GM12878 (cell line): ENCODE measurements around the gene NUBPL. TPM values are rescaled to one million over a fixed set of nuclear protein-coding genes. Genes with fewer than 3 reads are reported as not detected.

ENCODE experiments used
- ATAC-seq: fragments of 200-7000 bp; cut with Tn5 transposase; 3 replicates; pipeline ENCODE4 v1.9.1; 2020; ENCODE audit warnings: mild to moderate bottlenecking, moderate library complexity
- BruUV-seq: library from RNA; stranded (reverse); fragments of 400-500 nt; replicated peaks from 2 replicates; lab custom pipeline; 2021; lab: Mats Ljungman, UMichigan
- CTCF ChIA-PET: fragments of 300-600 bp; sonication (Branson Sonifier 250); formaldehyde crosslinking; extraction: SDS; loops from one replicate; lab custom pipeline; 2021; ENCODE audit warnings: inconsistent platforms; lab: Yijun Ruan, JAX
- POLR2A ChIA-PET: fragments of 350-600 bp; formaldehyde crosslinking; extraction: SDS; loops from one replicate; lab custom pipeline; 2021; ENCODE audit warnings: inconsistent platforms; lab: Charles Lee
- RAD21 ChIA-PET: fragments of 300-600 bp; sonication (Branson Sonifier 250); formaldehyde crosslinking; loops from one replicate; lab custom pipeline; 2023; ENCODE audit warnings: antibody characterized with exemption; ENCODE audit not compliant: unreplicated experiment; lab: Charles Lee
- SMC1A ChIA-PET: fragments of 300-600 bp; sonication (Branson Sonifier 250); formaldehyde crosslinking; loops from one replicate; lab custom pipeline; 2023; ENCODE audit not compliant: unreplicated experiment, uncharacterized antibody; lab: Charles Lee
- DNase-seq: peaks from one replicate; pipeline ENCODE4 v3.0.0-alpha.2; 2011; ENCODE audit warnings: low read depth, low spot score
- FAIRE-seq: peaks from 3 replicates; lab custom pipeline; 2011; peaks lifted over from hg19 to GRCh38; lab: Jason Lieb, UNC
- H2AFZ ChIP-seq: 2 replicates; pipeline ENCODE4 v1.6.0; 2011; ENCODE audit warnings: low read depth, low read length, control low read depth; ENCODE audit not compliant: control insufficient read depth
- H3K27ac ChIP-seq: 2 replicates; pipeline ENCODE4 v1.5.1; 2011; ENCODE audit warnings: control low read depth; ENCODE audit not compliant: control insufficient read depth, insufficient read depth
- H3K27me3 ChIP-seq, 2 experiments: replicated peaks in 1 of 2; 2 replicates each; pipeline versions ENCODE4 v1.6.0 to v1.6.1; 2011; ENCODE audit warnings: low read length in 1 of 2; ENCODE audit not compliant: control insufficient read depth in 2 of 2, insufficient read depth in 2 of 2
- H3K36me3 ChIP-seq, 2 experiments: 2 replicates each; pipeline ENCODE4 v1.5.1; 2011; ENCODE audit warnings: low read length in 1 of 2; ENCODE audit not compliant: control insufficient read depth in 2 of 2, insufficient read depth in 2 of 2
- H3K4me1 ChIP-seq: 2 replicates; pipeline ENCODE4 v1.6.1; 2011; ENCODE audit warnings: mild to moderate bottlenecking, low read length, moderate library complexity, mixed read lengths; ENCODE audit not compliant: control insufficient read depth, insufficient read depth
- H3K4me2 ChIP-seq: 2 replicates; pipeline ENCODE4 v1.6.0; 2011; ENCODE audit warnings: control low read depth; ENCODE audit not compliant: control insufficient read depth, insufficient read depth
- H3K4me3 ChIP-seq: fragments of 200-600 bp; sonication (generic); 2 replicates; pipeline ENCODE4 v1.5.1; 2016
- H3K79me2 ChIP-seq: 2 replicates; pipeline ENCODE4 v1.6.0; 2011; ENCODE audit warnings: low read length; ENCODE audit not compliant: control insufficient read depth, insufficient read depth
- H3K9ac ChIP-seq: 2 replicates; pipeline ENCODE4 v1.8.0; 2011; ENCODE audit warnings: low read length, control low read depth, mixed read lengths; ENCODE audit not compliant: control insufficient read depth, insufficient read depth
- H3K9me3 ChIP-seq: replicated peaks from 3 replicates; pipeline ENCODE4 v1.5.1; 2011; ENCODE audit warnings: mild to moderate bottlenecking, low read length; ENCODE audit not compliant: control insufficient read depth, insufficient read depth
- H4K20me1 ChIP-seq: 2 replicates; pipeline ENCODE4 v1.6.0; 2011; ENCODE audit not compliant: control insufficient read depth, insufficient read depth
- BMI1 ChIP-seq: fragments of 450-650 bp; IDR thresholded peaks from 2 replicates; pipeline ENCODE4 v1.6.1; 2016; ENCODE audit warnings: mild to moderate bottlenecking, moderate library complexity, borderline replicate concordance
- DPF2 ChIP-seq: fragments of 450-650 bp; IDR thresholded peaks from 2 replicates; pipeline ENCODE4 v1.6.1; 2017; ENCODE audit warnings: mild to moderate bottlenecking
- FOXM1 ChIP-seq: IDR thresholded peaks from 2 replicates; pipeline ENCODE4 v1.6.1; 2012; ENCODE audit warnings: low read depth, mild to moderate bottlenecking, inconsistent platforms, low read length, moderate library complexity
- HDGF ChIP-seq: fragments of 450-650 bp; IDR thresholded peaks from 2 replicates; pipeline ENCODE4 v1.6.1; 2016; ENCODE audit warnings: antibody characterized with exemption
- PRDM15 ChIP-seq: fragments of 450-650 bp; formaldehyde crosslinking; IDR thresholded peaks from 2 replicates; pipeline ENCODE4 v1.4.0; 2020; ENCODE audit warnings: mild to moderate bottlenecking, moderate library complexity
- RELA ChIP-seq: fragments of 450-650 bp; IDR thresholded peaks from 2 replicates; pipeline ENCODE4 v1.8.0; 2014; ENCODE audit warnings: borderline replicate concordance; ENCODE audit not compliant: partially characterized antibody
- RELB ChIP-seq: fragments of 450-650 bp; IDR thresholded peaks from 2 replicates; pipeline ENCODE4 v1.6.1; 2017; ENCODE audit warnings: low read depth, mild to moderate bottlenecking, moderate library complexity
- TCF3 ChIP-seq: IDR thresholded peaks from 2 replicates; pipeline ENCODE4 v1.6.1; 2012; ENCODE audit warnings: low read depth, mild to moderate bottlenecking, low read length, borderline replicate concordance; ENCODE audit not compliant: insufficient read depth
- TCF7 ChIP-seq: IDR thresholded peaks from 2 replicates; pipeline ENCODE4 v1.6.1; 2014; ENCODE audit warnings: antibody characterized with exemption, borderline replicate concordance
- ZNF384 ChIP-seq: IDR thresholded peaks from 2 replicates; pipeline ENCODE4 v1.6.1; 2012; ENCODE audit warnings: low read depth, mild to moderate bottlenecking, low read length, improper control_type of control experiment, borderline replicate concordance
- WGBS: methylation state at CpG from one replicate; pipeline ENCODE4 v1.1.6; 2016; ENCODE audit warnings: low lambda C conversion rate; ENCODE audit not compliant: insufficient replicate concordance, insufficient coverage; ENCODE audit errors: missing lambda C conversion rate; 5-methylcytosine and 5-hydroxymethylcytosine counted together
- in situ Hi-C: fragments of 300-500 bp; cut with MboI; formaldehyde crosslinking; loops from 9 replicates; pipeline ENCODE4 v1.14.3; 2018; ENCODE audit warnings: mixed read lengths
- intact Hi-C: fragments of 100-400 bp; cut with micrococcal nuclease; formaldehyde crosslinking; loops from one replicate; pipeline ENCODE4 v1.14.2; 2022; ENCODE audit not compliant: unreplicated experiment
- polyA plus RNA-seq, 11 experiments: library from polyadenylated mRNA; depleted of rRNA in 4 of 11; unstranded in 6 of 11; stranded (reverse) in 5 of 11; fragments of >200 nt; fragmentation: Nextera tagmentation in 4 of 11; fragmentation: Illumina TruSeq in 1 of 11; extraction: Ambion mirVana in 4 of 11; extraction: Trizol in 1 of 11; gene quantifications; 1 replicate in 1 of 11; 2 replicates in 10 of 11; pipeline versions ENCODE4 v1.2.1 to v1.2.3, GENCODE V29; 2011 to 2016; ENCODE audit warnings: inconsistent platforms in 2 of 11, missing spikeins in 2 of 11, low read depth in 1 of 11
- total RNA-seq, 4 experiments: library from RNA; depleted of rRNA in 3 of 4; stranded (reverse); fragments of >200 nt in 3 of 4; fragmentation: Illumina TruSeq in 1 of 4; extraction: Trizol in 1 of 4; gene quantifications; 2 replicates each; pipeline versions ENCODE4 v1.2.1 to v1.2.3, GENCODE V29; 2013 to 2021
- TF ChIP-seq, protein P1 (sequence below): fragments of 450-650 bp; IDR thresholded peaks from 2 replicates; pipeline ENCODE4 v1.6.1; 2017; ENCODE audit warnings: borderline replicate concordance

Gene NUBPL
- total and polyA plus RNA-seq, 10 of the 15 experiments (the other 5 are each of a cell fraction or from before 2014, with no cell fraction given): 3.4 to 11.6 (median 8.1) TPM

- 74% methylated on average over 2 of the region's 2 CpGs for whole genome bisulfite sequencing
- no peak overlapping the region for H2AFZ ChIP-seq
- H3K36me3 ChIP-seq: no peaks in the 10 kb centered on the region
- H4K20me1 ChIP-seq: no peaks in the 10 kb centered on the region
- no peak for DNase-seq
- H3K4me1 ChIP-seq: no peaks in the 10 kb centered on the region
- H3K79me2 ChIP-seq: no peaks in the 10 kb centered on the region
- H3K9ac ChIP-seq: no peak overlapping the region
- FAIRE-seq: no peak
- H3K9me3 ChIP-seq: no peaks in the 10 kb centered on the region; the same call in 1 of the 3 replicates
- H3K27me3 ChIP-seq: no peaks in the 10 kb centered on the region
- H3K27ac ChIP-seq: no peak overlapping the region
- no peak overlapping the region for H3K4me2 ChIP-seq
- intact Hi-C loops (no loop called here), in situ Hi-C loops (no loop called here)
- BruUV-seq: no TSS peak
- ChIA-PET SMC1A (interaction anchor here (1.2 kb wide), 1 partner anchor 19 kb away, joined by 4 read pairs; no protein-coding TSS in a partner anchor), CTCF (no interaction called here), POLR2A (no interaction called here), RAD21 (interaction anchor here (0.7 kb wide), 1 partner anchor 14 kb away, joined by 3 read pairs; no protein-coding TSS in a partner anchor)
- no peak overlapping the region for H3K4me3 ChIP-seq
- TF ChIP-seq, protein P1, sequence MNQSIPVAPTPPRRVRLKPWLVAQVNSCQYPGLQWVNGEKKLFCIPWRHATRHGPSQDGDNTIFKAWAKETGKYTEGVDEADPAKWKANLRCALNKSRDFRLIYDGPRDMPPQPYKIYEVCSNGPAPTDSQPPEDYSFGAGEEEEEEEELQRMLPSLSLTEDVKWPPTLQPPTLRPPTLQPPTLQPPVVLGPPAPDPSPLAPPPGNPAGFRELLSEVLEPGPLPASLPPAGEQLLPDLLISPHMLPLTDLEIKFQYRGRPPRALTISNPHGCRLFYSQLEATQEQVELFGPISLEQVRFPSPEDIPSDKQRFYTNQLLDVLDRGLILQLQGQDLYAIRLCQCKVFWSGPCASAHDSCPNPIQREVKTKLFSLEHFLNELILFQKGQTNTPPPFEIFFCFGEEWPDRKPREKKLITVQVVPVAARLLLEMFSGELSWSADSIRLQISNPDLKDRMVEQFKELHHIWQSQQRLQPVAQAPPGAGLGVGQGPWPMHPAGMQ: no peak
- no peak for ATAC-seq
These were observed 141.9 kb downstream of the NUBPL start for GRCh38 chr14:31703056-31703455.

DNA sequence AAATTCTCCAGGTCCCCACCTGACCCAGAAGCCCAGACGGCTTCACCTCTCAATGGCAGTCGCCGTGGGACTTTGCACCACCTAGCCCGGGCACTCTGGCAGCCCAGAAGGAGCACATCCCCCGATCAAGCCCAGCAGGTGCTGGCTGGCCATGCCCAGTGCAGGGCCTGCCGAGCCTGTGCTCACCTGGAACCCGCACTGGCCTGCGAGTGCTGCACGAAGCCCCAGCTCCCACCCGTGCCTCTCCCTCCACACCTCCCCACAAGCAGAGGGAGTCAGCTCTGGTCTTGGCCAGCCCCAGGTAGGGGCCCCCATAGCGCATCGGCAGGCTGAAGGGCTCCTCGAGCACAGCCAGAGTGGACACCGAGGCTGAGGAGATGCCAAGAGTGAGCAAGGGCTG lies 144.5 kb downstream of the NUBPL start:
- Histone ChIP-seq H2AFZ (no peak overlapping the region), H3K4me3 (no peak overlapping the region), H3K4me2 (no peak overlapping the region), H3K9ac (no peak overlapping the region), H3K27ac (no peak overlapping the region), H3K36me3 (no peaks in the 10 kb centered on the region), H3K4me1 (no peaks in the 10 kb centered on the region), H3K27me3 (no peaks in the 10 kb centered on the region), H3K79me2 (no peaks in the 10 kb centered on the region), H4K20me1 (no peaks in the 10 kb centered on the region), H3K9me3 (no peaks in the 10 kb centered on the region; the same call in 2 of the 3 replicates)
- FAIRE-seq (no peak), DNase-seq (no peak), ATAC-seq (no peak)
- 88% methylated on average over 14 of the region's 14 CpGs for WGBS
- intact Hi-C loops: no loop called here
- ChIA-PET RAD21 (no interaction called here), POLR2A (no interaction called here), CTCF (interaction anchor here (0.6 kb wide), 1 partner anchor 219 kb away, joined by 3 read pairs; no protein-coding TSS in a partner anchor), SMC1A (no interaction called here)
- in situ Hi-C loops: no loop called here
- BruUV-seq: no TSS peak
- no peak for TF ChIP-seq FOXM1
- TF ChIP-seq PRDM15: no peak
- no peak for TF ChIP-seq TCF7
- no peak for TF ChIP-seq BMI1
- TF ChIP-seq HDGF: no peak
- no peak for TF ChIP-seq RELA
- no peak for TF ChIP-seq ZNF384
- TF ChIP-seq RELB: no peak
- TF ChIP-seq TCF3: no peak
- TF ChIP-seq DPF2: no peak
